PC-3 (cell line): Measurements from ENCODE around the gene SOX18. TPM values are rescaled to one million over a fixed set of nuclear protein-coding genes. Genes with fewer than 3 reads are reported as not detected.

ENCODE experiments used
- ATAC-seq: fragments of 200-7000 bp; cut with Tn5 transposase; 2 replicates; pipeline ENCODE4 v1.9.1; 2020; ENCODE audit warnings: mild to moderate bottlenecking, moderate library complexity
- BruUV-seq: library from RNA; stranded (reverse); fragments of 400-500 nt; replicated peaks from 2 replicates; lab custom pipeline; 2021; lab: Mats Ljungman, UMichigan
- CTCF ChIA-PET: fragments of 300-600 bp; sonication (Branson Sonifier 250); formaldehyde crosslinking; loops from one replicate; lab custom pipeline; 2022; ENCODE audit warnings: antibody characterized with exemption; lab: Charles Lee
- POLR2A ChIA-PET: fragments of 300-600 bp; sonication (Branson Sonifier 250); formaldehyde crosslinking; loops from one replicate; lab custom pipeline; 2022; ENCODE audit warnings: antibody characterized with exemption; ENCODE audit not compliant: unreplicated experiment; lab: Charles Lee
- DNase-seq: peaks from one replicate; pipeline ENCODE4 v3.0.0-alpha.2; 2015
- H2AFZ ChIP-seq: fragments of 300-600 bp; sonication (generic); 2 replicates; pipeline ENCODE4 v1.6.0; 2016; ENCODE audit warnings: antibody characterized with exemption, low read length
- H3F3A ChIP-seq: fragments of 300-600 bp; sonication (generic); one replicate; pipeline ENCODE4 v1.6.0; 2017; ENCODE audit warnings: antibody characterized with exemption, low read length, control low read depth, mild to moderate bottlenecking; ENCODE audit not compliant: unreplicated experiment
- H3K27ac ChIP-seq: fragments of 300-600 bp; sonication (generic); 2 replicates; pipeline ENCODE4 v1.5.1; 2016; ENCODE audit warnings: mild to moderate bottlenecking, low read length
- H3K27me3 ChIP-seq: fragments of 300-600 bp; sonication (generic); 2 replicates; pipeline ENCODE4 v1.6.1; 2016; ENCODE audit warnings: low read length, mixed read lengths
- H3K36me3 ChIP-seq: fragments of 300-600 bp; sonication (generic); 2 replicates; pipeline ENCODE4 v1.6.1; 2016; ENCODE audit warnings: low read depth, mixed run types, low read length, mixed read lengths
- H3K4me1 ChIP-seq: fragments of 300-600 bp; sonication (generic); 2 replicates; pipeline ENCODE4 v1.5.1; 2016; ENCODE audit warnings: low read length; ENCODE audit not compliant: insufficient read depth
- H3K4me2 ChIP-seq: fragments of 300-600 bp; sonication (generic); 2 replicates; pipeline ENCODE4 v1.6.0; 2016; ENCODE audit warnings: low read length
- H3K4me3 ChIP-seq: fragments of 300-600 bp; sonication (generic); 2 replicates; pipeline ENCODE4 v1.5.1; 2016; ENCODE audit warnings: mild to moderate bottlenecking, low read length, mixed read lengths
- H3K79me2 ChIP-seq: fragments of 300-600 bp; sonication (generic); 2 replicates; pipeline ENCODE4 v1.6.1; 2017; ENCODE audit warnings: low read length, mixed read lengths
- H3K9ac ChIP-seq: fragments of 300-600 bp; sonication (generic); 2 replicates; pipeline ENCODE4 v1.6.0; 2016; ENCODE audit warnings: mild to moderate bottlenecking, low read length
- H3K9me2 ChIP-seq: fragments of 300-600 bp; sonication (generic); replicated peaks from 2 replicates; pipeline ENCODE4 v1.6.1; 2016; ENCODE audit warnings: mixed run types, low read length, mixed read lengths
- H3K9me3 ChIP-seq: fragments of 300-600 bp; sonication (generic); 2 replicates; pipeline ENCODE4 v1.6.1; 2016; ENCODE audit warnings: low read length, mixed read lengths
- H4K20me1 ChIP-seq: fragments of 300-600 bp; sonication (generic); 2 replicates; pipeline ENCODE4 v1.6.1; 2016; ENCODE audit warnings: low read length, mixed read lengths
- CTCF ChIP-seq: fragments of 300-600 bp; sonication (generic); conservative IDR thresholded peaks from 2 replicates; pipeline ENCODE4 v1.5.1; 2017; ENCODE audit warnings: antibody characterized with exemption, low read depth, mild to moderate bottlenecking, low read length
- EZH2 ChIP-seq: fragments of 300-600 bp; sonication (generic); IDR thresholded peaks from one replicate; pipeline ENCODE4 v1.6.1; 2017; ENCODE audit warnings: antibody characterized with exemption, mild to moderate bottlenecking, low read length; ENCODE audit not compliant: unreplicated experiment
- EZH2phosphoT487 ChIP-seq: fragments of 300-600 bp; sonication (generic); IDR thresholded peaks from 2 replicates; pipeline ENCODE4 v1.6.1; 2018; ENCODE audit warnings: mild to moderate bottlenecking, antibody characterized with exemption, low read length, borderline replicate concordance
- intact Hi-C: fragments of 100-400 bp; cut with micrococcal nuclease; formaldehyde crosslinking; loops from 2 replicates; pipeline ENCODE4 v1.9.0; 2023
- total RNA-seq: library from RNA; depleted of rRNA; stranded (reverse); fragments of >200 nt; gene quantifications from 2 replicates; pipeline ENCODE4 v1.2.3, GENCODE V29; 2014

Gene SOX18
- total RNA-seq, 1 experiment from 2014 or later, result 1.5 TPM

- intact Hi-C loops, result no loop called here
- Histone ChIP-seq H2AFZ (no peak overlapping the region), H3K9me2 (no peaks in the 10 kb centered on the region), H3K9ac (no peak overlapping the region), H3K9me3 (no peaks in the 10 kb centered on the region), H3K36me3 (no peaks in the 10 kb centered on the region), H3K79me2 (no peaks in the 10 kb centered on the region), H3K4me2 (no peak overlapping the region), H4K20me1 (no peaks in the 10 kb centered on the region), H3K27ac (no peak overlapping the region), H3K4me3 (no peak overlapping the region), H3F3A (no peaks in the 10 kb centered on the region), H3K27me3 (0 out of 2 replicates have a peak, but pooled peaks cover 3% of the 10 kb centered on the region), H3K4me1 (no peaks in the 10 kb centered on the region)
- POLR2A ChIA-PET, result no interaction called here
- no TSS peak for BruUV-seq
- TF ChIP-seq EZH2phosphoT487 (no peak), EZH2 (no peak), CTCF (no peak)
- no peak for DNase-seq
- ATAC-seq, result no peak
- CTCF ChIA-PET, result no interaction called here
These were observed 47.1 kb upstream of the SOX18 start for GRCh38 chr20:64096535-64096934.

GRCh38 chr20:64095927-64096326 lies 46.5 kb upstream of the SOX18 start:
- POLR2A ChIA-PET, result no interaction called here
- Histone ChIP-seq H3K4me2 (no peak overlapping the region), H3K27me3 (no peaks in the 10 kb centered on the region), H3K9me3 (no peaks in the 10 kb centered on the region), H3K4me3 (no peak overlapping the region), H3K79me2 (no peaks in the 10 kb centered on the region), H3K4me1 (no peaks in the 10 kb centered on the region), H4K20me1 (no peaks in the 10 kb centered on the region), H3F3A (no peaks in the 10 kb centered on the region), H3K36me3 (no peaks in the 10 kb centered on the region), H2AFZ (no peak overlapping the region), H3K27ac (no peak overlapping the region), H3K9ac (no peak overlapping the region), H3K9me2 (no peaks in the 10 kb centered on the region)
- TF ChIP-seq CTCF, result no peak
- no peak for TF ChIP-seq EZH2
- no peak for TF ChIP-seq EZH2phosphoT487
- ATAC-seq (no peak), DNase-seq (no peak)
- BruUV-seq, result no TSS peak
- intact Hi-C loops, result no loop called here
- CTCF ChIA-PET, result no interaction called here

- Histone ChIP-seq H3K4me3 (no peak overlapping the region), H2AFZ (no peak overlapping the region), H3K27me3 (no peaks in the 10 kb centered on the region), H3K9ac (no peak overlapping the region), H3K79me2 (no peaks in the 10 kb centered on the region), H3F3A (no peaks in the 10 kb centered on the region), H3K9me2 (no peaks in the 10 kb centered on the region), H3K36me3 (no peaks in the 10 kb centered on the region), H3K4me1 (no peaks in the 10 kb centered on the region), H3K27ac (no peak overlapping the region), H3K9me3 (no peaks in the 10 kb centered on the region), H4K20me1 (no peaks in the 10 kb centered on the region), H3K4me2 (no peak overlapping the region)
- no peak for TF ChIP-seq CTCF
- TF ChIP-seq EZH2, result no peak
- no peak for TF ChIP-seq EZH2phosphoT487
- DNase-seq (no peak), ATAC-seq (no peak)
- ChIA-PET CTCF (no interaction called here), POLR2A (no interaction called here)
- BruUV-seq, result no TSS peak
- intact Hi-C loops, result no loop called here
These were observed 46.0 kb upstream of the SOX18 start for GRCh38 chr20:64095455-64095854.
